ENCODE results near the gene INO80D.

The INO80D gene

GRCh38 chr2:206068207-206068606 is 17.8 kb downstream of the INO80D start (continued):
- no peak for TF ChIP-seq PBX3 (CRISPR knock-in tag; IDR thresholded peaks at IDR 0.05)

- POLR2A ChIA-PET: no interaction called here
- no peak overlapping the region for H3K27ac ChIP-seq (ENCODE audit: extremely low read depth, low read depth, low read length)
- no peaks in the 10 kb centered on the region for H3K9me3 ChIP-seq (ENCODE audit: control insufficient read depth, insufficient read depth, low read depth, low read length)
- no peak overlapping the region for H3K4me3 ChIP-seq (ENCODE audit: low read depth, low read length)
- CTCF ChIA-PET: no interaction called here
- H3K36me3 ChIP-seq (ENCODE audit: control insufficient read depth in 2 of 2, insufficient read depth in 1 of 2, low read length in 2 of 2): no peaks in the 10 kb centered on the region; a peak in 2 of 3 replicates
- H3K4me1 ChIP-seq (ENCODE audit: control insufficient read depth, insufficient read depth, low read length): no peaks in the 10 kb centered on the region
- TF ChIP-seq ZNF394 (tag by site-specific recombination; IDR thresholded peaks at IDR 0.05; ENCODE audit: borderline replicate concordance) (no peak), ZNF664 (tag by site-specific recombination; IDR thresholded peaks at IDR 0.05) (no peak), HOXD13 (CRISPR knock-in tag; IDR thresholded peaks at IDR 0.05; ENCODE audit: borderline replicate concordance) (no peak), ZNF692 (tag by site-specific recombination; IDR thresholded peaks at IDR 0.05) (no peak), ZBTB1 (tag by site-specific recombination; IDR thresholded peaks at IDR 0.05) (no peak), ZNF626 (tag by site-specific recombination; IDR thresholded peaks at IDR 0.05) (no peak), ZNF76 (tag by site-specific recombination; IDR thresholded peaks at IDR 0.05; ENCODE audit: borderline replicate concordance, low read depth) (no peak), ZNF2 (tag by site-specific recombination; IDR thresholded peaks at IDR 0.05) (no peak), ZXDB (tag by site-specific recombination; IDR thresholded peaks at IDR 0.05) (no peak), ZNF335 (tag by site-specific recombination; conservative IDR thresholded peaks at IDR 0.05) (no peak), KLF1 (tag by site-specific recombination; IDR thresholded peaks at IDR 0.05) (no peak)
Observed at GRCh38 chr2:206064077-206064476, 21.9 kb downstream of the INO80D start.

- Histone ChIP-seq H3K9me3 (ENCODE audit: control insufficient read depth, insufficient read depth, low read depth, low read length) (no peaks in the 10 kb centered on the region), H3K27ac (ENCODE audit: extremely low read depth, low read depth, low read length) (no peak overlapping the region), H3K36me3 (ENCODE audit: control insufficient read depth in 2 of 2, insufficient read depth in 1 of 2, low read length in 2 of 2) (no peaks in the 10 kb centered on the region; a peak in 2 of 3 replicates), H3K4me3 (ENCODE audit: low read depth, low read length) (no peak overlapping the region), H3K4me1 (ENCODE audit: control insufficient read depth, insufficient read depth, low read length) (no peaks in the 10 kb centered on the region)
- ChIA-PET CTCF (no interaction called here), POLR2A (no interaction called here)
- TF ChIP-seq KLF8 (tag by site-specific recombination; IDR thresholded peaks at IDR 0.05): no peak
- no peak for TF ChIP-seq ZNF16 (tag by site-specific recombination; IDR thresholded peaks at IDR 0.05; ENCODE audit: low read depth)
- no peak for TF ChIP-seq ZNF777 (tag by site-specific recombination; IDR thresholded peaks at IDR 0.05; ENCODE audit: borderline replicate concordance)
- TF ChIP-seq ZSCAN23 (tag by site-specific recombination; IDR thresholded peaks at IDR 0.05): no peak
- TF ChIP-seq ZNF449 (tag by site-specific recombination; IDR thresholded peaks at IDR 0.05): no peak
- no peak for TF ChIP-seq ZNF561 (tag by site-specific recombination; IDR thresholded peaks at IDR 0.05; ENCODE audit: borderline replicate concordance)
- TF ChIP-seq ZFP69B (tag by site-specific recombination; IDR thresholded peaks at IDR 0.05): no peak
- TF ChIP-seq ZNF501 (tag by site-specific recombination; IDR thresholded peaks at IDR 0.05): no peak
- TF ChIP-seq ZFHX2 (tag by site-specific recombination; conservative IDR thresholded peaks at IDR 0.05): no peak
- TF ChIP-seq ZNF658 (tag by site-specific recombination; IDR thresholded peaks at IDR 0.05): no peak
- TF ChIP-seq ZBTB7A (tag by site-specific recombination; IDR thresholded peaks at IDR 0.05; ENCODE audit: low read depth): no peak
- TF ChIP-seq ZNF280D (tag by site-specific recombination; IDR thresholded peaks at IDR 0.05): no peak
- no peak for TF ChIP-seq BCL6B (tag by site-specific recombination; IDR thresholded peaks at IDR 0.05)
- no peak for TF ChIP-seq PBX3 (CRISPR knock-in tag; IDR thresholded peaks at IDR 0.05)
Observed at GRCh38 chr2:206063635-206064034, 22.3 kb downstream of the INO80D start.

All from HEK293 (cell line).